Breast epithelium (tissue), 3 donors: ENCODE results near the gene MYO3B.

Source experiments
- POLR2A ChIP-seq: fragments of 450-650 bp; IDR thresholded peaks from one replicate; pipeline ENCODE4 v1.6.1; 2016; ENCODE audit warnings: antibody characterized with exemption, mild to moderate bottlenecking, moderate library complexity
- POLR2AphosphoS5 ChIP-seq, 3 donors: sonication (generic); formaldehyde crosslinking; IDR thresholded peaks; one replicate each; pipeline ENCODE4 v1.6.1; 2017; ENCODE audit warnings: antibody characterized with exemption in 3 of 3
- TF ChIP-seq, protein P1 (sequence below), 3 donors: fragments of 450-650 bp; IDR thresholded peaks; one replicate each; pipeline ENCODE4 v1.5.1; 2016 to 2017; ENCODE audit warnings: antibody characterized with exemption in 3 of 3, mild to moderate bottlenecking in 3 of 3, moderate library complexity in 3 of 3

DNA sequence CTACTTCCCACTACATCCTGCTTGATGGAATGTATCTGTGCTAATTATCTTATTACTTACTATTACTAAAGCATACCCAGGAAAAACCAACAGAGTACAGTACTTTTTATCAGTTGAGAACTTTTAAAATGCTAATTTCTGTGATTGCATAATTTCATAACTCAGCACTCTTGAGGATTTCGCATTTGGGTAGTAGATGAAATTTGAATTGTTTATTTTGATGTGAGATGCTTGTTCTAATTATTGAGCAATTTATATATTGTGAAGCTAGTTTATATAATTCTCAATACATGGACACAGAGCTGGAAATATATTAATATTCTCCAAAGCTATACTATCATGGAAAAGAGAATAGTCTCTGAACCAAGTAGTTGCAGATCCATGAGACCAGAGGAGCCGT lies 432.7 kb downstream of the MYO3B start:
- TF ChIP-seq POLR2A = no peak
- TF ChIP-seq, protein P1, sequence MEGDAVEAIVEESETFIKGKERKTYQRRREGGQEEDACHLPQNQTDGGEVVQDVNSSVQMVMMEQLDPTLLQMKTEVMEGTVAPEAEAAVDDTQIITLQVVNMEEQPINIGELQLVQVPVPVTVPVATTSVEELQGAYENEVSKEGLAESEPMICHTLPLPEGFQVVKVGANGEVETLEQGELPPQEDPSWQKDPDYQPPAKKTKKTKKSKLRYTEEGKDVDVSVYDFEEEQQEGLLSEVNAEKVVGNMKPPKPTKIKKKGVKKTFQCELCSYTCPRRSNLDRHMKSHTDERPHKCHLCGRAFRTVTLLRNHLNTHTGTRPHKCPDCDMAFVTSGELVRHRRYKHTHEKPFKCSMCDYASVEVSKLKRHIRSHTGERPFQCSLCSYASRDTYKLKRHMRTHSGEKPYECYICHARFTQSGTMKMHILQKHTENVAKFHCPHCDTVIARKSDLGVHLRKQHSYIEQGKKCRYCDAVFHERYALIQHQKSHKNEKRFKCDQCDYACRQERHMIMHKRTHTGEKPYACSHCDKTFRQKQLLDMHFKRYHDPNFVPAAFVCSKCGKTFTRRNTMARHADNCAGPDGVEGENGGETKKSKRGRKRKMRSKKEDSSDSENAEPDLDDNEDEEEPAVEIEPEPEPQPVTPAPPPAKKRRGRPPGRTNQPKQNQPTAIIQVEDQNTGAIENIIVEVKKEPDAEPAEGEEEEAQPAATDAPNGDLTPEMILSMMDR (IDR thresholded peaks at IDR 0.05) = no peak
- TF ChIP-seq POLR2AphosphoS5 (IDR thresholded peaks at IDR 0.05) = no peak
